AG04450 (cell line): ENCODE measurements around the gene IGHMBP2. TPM values are rescaled to one million over a fixed set of nuclear protein-coding genes. Genes with fewer than 3 reads are reported as not detected.
A peak's percentile ranks its signal among the peaks of the same experiment; 100 is the strongest.
"Not testable (repeated sequence)": the region's sequence is repeated elsewhere in the genome, so short reads cannot be mapped to it uniquely, and the experiment has no call there.

Experiments used
- CTCF ChIA-PET: fragments of 300-600, 350-600 bp; formaldehyde crosslinking; extraction: SDS; loops from one replicate; lab custom pipeline; 2022; ENCODE audit warnings: antibody characterized with exemption, inconsistent platforms; lab: Charles Lee
- POLR2A ChIA-PET: fragments of 350-600 bp; formaldehyde crosslinking; extraction: SDS; loops from one replicate; lab custom pipeline; 2021; ENCODE audit warnings: antibody characterized with exemption, inconsistent platforms; lab: Yijun Ruan, JAX
- DNase-seq: peaks from one replicate; pipeline ENCODE4 v3.0.0-alpha.2; 2011; ENCODE audit warnings: low read depth, low spot score
- H3K27ac ChIP-seq: one replicate; pipeline ENCODE4 v1.5.1; 2012; ENCODE audit warnings: low read depth, low read length, control low read depth
- H3K27me3 ChIP-seq: one replicate; pipeline ENCODE4 v1.6.0; 2012; ENCODE audit warnings: low read length; ENCODE audit not compliant: control insufficient read depth, insufficient read depth
- H3K4me3 ChIP-seq: 2 replicates; pipeline ENCODE4 v1.5.1; 2011; ENCODE audit warnings: mild to moderate bottlenecking, low read depth, low read length, control low read depth
- H3K9me3 ChIP-seq: 2 replicates; pipeline ENCODE4 v1.5.1; 2012; ENCODE audit warnings: low read length; ENCODE audit not compliant: control insufficient read depth, insufficient read depth
- polyA plus RNA-seq: library from polyadenylated mRNA; depleted of rRNA; stranded (reverse); fragments of >200 nt; gene quantifications from 2 replicates; pipeline ENCODE4 v1.2.3, GENCODE V29; 2011
- TF ChIP-seq, protein P1 (sequence below): IDR thresholded peaks from 2 replicates; pipeline ENCODE4 v1.5.1; 2011; ENCODE audit warnings: low read depth, low read length, control low read depth, inconsistent platforms

IGHMBP2 gene
- polyA plus RNA-seq, 1 experiment: 8.7 TPM

DNA sequence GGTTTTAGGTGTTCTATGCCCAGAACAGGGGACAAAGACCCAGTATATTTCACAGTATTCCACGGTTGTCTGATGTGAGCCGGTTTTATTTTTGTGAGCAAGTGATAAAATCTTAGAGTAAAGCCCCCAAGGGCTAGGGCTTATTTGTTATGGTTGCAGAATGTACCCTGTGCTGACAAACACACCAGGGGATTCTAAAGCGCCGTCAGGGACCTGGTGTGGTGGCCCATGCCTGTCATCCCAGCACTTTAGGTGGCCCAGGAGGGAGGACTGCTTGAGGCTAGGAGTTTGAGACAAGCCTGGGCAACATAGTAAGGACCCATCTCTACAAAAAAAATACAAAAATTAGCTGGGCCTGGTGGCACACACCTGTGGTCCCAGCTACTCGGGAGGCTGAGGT is 22.8 kb upstream of the IGHMBP2 start:
- POLR2A ChIA-PET: no interaction called here
- Histone ChIP-seq H3K27ac (no peak overlapping the region), H3K27me3 (no peaks in the 10 kb centered on the region), H3K9me3 (no peaks in the 10 kb centered on the region), H3K4me3 (no peak overlapping the region)
- CTCF ChIA-PET: no interaction called here
- DNase-seq: no peak
- TF ChIP-seq, protein P1, sequence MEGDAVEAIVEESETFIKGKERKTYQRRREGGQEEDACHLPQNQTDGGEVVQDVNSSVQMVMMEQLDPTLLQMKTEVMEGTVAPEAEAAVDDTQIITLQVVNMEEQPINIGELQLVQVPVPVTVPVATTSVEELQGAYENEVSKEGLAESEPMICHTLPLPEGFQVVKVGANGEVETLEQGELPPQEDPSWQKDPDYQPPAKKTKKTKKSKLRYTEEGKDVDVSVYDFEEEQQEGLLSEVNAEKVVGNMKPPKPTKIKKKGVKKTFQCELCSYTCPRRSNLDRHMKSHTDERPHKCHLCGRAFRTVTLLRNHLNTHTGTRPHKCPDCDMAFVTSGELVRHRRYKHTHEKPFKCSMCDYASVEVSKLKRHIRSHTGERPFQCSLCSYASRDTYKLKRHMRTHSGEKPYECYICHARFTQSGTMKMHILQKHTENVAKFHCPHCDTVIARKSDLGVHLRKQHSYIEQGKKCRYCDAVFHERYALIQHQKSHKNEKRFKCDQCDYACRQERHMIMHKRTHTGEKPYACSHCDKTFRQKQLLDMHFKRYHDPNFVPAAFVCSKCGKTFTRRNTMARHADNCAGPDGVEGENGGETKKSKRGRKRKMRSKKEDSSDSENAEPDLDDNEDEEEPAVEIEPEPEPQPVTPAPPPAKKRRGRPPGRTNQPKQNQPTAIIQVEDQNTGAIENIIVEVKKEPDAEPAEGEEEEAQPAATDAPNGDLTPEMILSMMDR: no peak

DNA sequence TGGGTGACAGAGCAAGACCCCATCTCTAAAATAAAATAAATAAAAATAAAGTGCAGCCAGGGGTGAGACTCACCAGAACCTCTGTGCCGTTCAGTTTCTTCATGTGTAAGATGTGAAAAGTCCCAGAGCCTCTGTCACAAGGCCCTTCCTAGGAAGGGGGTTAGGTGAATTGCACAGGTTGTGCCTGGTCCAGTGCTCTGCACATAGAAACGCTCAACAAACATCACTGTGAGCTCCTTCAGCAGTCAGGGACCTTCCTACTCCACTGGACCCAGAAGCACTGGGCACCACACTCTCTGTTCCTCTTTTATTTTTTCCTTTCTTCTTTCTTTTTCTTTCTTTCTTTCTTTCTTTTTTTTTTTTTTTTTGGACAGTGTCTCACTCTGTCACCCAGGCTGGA is 22.4 kb upstream of the IGHMBP2 start:
- no peak overlapping the region for H3K27ac ChIP-seq
- no peaks in the 10 kb centered on the region for H3K27me3 ChIP-seq
- H3K9me3 ChIP-seq: no peaks in the 10 kb centered on the region
- TF ChIP-seq, protein P1: no peak
- H3K4me3 ChIP-seq: no peak overlapping the region
- POLR2A ChIA-PET: no interaction called here
- CTCF ChIA-PET: no interaction called here
- DNase-seq: no peak

DNA sequence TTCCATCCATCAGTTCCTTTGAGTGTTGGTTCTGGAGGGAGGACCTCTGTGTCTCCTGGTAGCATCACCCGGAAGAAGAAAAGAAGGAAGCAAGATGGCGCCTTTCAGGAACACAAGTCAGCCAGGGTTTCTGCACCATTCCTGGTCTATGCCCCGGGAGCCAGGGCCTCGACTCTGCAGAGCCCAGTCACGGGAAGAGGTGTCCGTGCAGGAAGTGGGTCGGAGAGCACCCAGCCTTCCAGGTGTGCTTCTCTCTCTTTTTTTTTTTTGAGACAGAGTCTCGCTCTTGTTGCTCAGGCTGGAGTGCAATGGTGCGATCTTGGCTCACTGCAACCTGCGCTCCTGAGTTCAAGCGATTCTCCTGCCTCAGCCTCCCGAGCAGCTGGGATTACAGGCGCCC is 21.3 kb upstream of the IGHMBP2 start:
- no peak for DNase-seq
- no peaks in the 10 kb centered on the region for H3K9me3 ChIP-seq
- TF ChIP-seq, protein P1: no peak
- H3K27me3 ChIP-seq: no peaks in the 10 kb centered on the region
- POLR2A ChIA-PET: interaction anchor here (0.7 kb wide), 1 partner anchor 181 kb away, joined by 4 read pairs; no protein-coding TSS in a partner anchor
- no peak overlapping the region for H3K4me3 ChIP-seq
- no peak overlapping the region for H3K27ac ChIP-seq
- CTCF ChIA-PET: no interaction called here

DNA sequence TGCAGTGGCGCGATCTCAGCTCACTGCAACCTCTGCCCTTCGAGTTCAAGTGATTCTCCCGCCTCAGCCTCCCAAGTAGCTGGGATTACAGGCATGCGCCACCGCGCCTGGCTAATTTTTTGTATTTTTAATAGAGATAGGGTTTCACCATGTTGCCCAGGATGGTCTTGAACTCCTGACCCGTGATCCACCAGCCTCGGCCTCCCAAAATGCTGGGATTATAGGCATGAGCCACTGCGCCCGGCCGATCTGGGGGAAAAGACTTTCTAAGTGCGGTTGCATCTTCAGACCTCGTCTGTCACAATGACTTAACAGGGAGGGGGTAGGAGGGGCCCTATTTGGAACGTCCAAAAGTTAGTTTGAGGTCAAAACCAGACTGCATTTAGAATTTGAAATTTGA is 18.9 kb upstream of the IGHMBP2 start:
- POLR2A ChIA-PET, H3K27me3 ChIP-seq, H3K4me3 ChIP-seq, H3K27ac ChIP-seq, H3K9me3 ChIP-seq, CTCF ChIA-PET, DNase-seq: not testable (repeated sequence)

DNA sequence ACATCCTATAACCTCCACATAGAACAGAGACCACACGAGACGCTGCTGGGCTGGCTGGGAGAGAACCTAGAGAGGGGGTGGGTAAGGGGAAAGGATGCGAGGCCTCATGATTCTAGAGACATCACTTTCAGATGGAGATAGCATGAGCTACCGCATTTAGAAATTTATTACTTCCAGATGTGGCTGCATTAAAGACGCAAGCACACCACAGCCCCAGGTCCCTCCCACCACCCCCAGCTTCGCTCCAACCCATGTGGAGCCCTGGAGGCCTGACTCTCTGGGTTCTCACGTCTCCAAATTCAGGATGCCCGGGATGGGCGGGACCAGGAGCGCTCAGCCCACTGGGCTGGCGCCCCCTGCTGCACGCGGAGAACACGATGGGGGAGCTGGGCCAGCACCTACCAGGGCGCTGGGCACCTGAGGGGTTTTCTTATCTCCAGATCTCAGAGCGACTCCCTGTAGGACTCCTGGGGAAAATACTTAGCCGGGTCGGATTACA is 13.7 kb upstream of the IGHMBP2 start:
- Histone ChIP-seq H3K4me3 (no peak overlapping the region), H3K9me3 (no peaks in the 10 kb centered on the region), H3K27me3 (no peaks in the 10 kb centered on the region), H3K27ac (peak overlapping the region; percentile 52)
- TF ChIP-seq, protein P1: peak; percentile 57
- CTCF ChIA-PET: interaction anchor here (0.7 to 1.7 kb wide), 4 partner anchors 15 to 281 kb away, joined by 3 to 7 read pairs (median 3); no protein-coding TSS in a partner anchor
- POLR2A ChIA-PET: interaction anchor here (0.6 to 0.7 kb wide), 2 partner anchors 18 to 72 kb away, joined by 3 to 4 read pairs; no protein-coding TSS in a partner anchor
- peak; percentile 27 for DNase-seq
